HCT116 (cell line): ENCODE measurements around the gene KNDC1. TPM values are rescaled to one million over a fixed set of nuclear protein-coding genes. Genes with fewer than 3 reads are reported as not detected.

Source experiments
- ATAC-seq: fragments of 200-7000 bp; cut with Tn5 transposase; 2 replicates; pipeline ENCODE4 v1.9.1; 2020; ENCODE audit warnings: mild to moderate bottlenecking, moderate library complexity
- BruUV-seq: library from RNA; stranded (reverse); fragments of 400-500 nt; replicated peaks from 2 replicates; lab custom pipeline; 2021; lab: Mats Ljungman, UMichigan
- CTCF ChIA-PET: fragments of 300-600 bp; sonication (Branson Sonifier 250); formaldehyde crosslinking; loops from one replicate; lab custom pipeline; 2021; ENCODE audit warnings: antibody characterized with exemption; lab: Charles Lee
- POLR2A ChIA-PET: fragments of 300-600, 350-600 bp; sonication (Branson Sonifier 250); formaldehyde crosslinking; loops from one replicate; lab custom pipeline; 2021; ENCODE audit warnings: antibody characterized with exemption; lab: Charles Lee
- RAD21 ChIA-PET, 2 experiments: fragments of 300-600 bp; sonication (Branson Sonifier 250); formaldehyde crosslinking; loops; one replicate each; lab custom pipeline; 2023; ENCODE audit warnings: low total read pairs in 2 of 2; ENCODE audit not compliant: uncharacterized antibody in 2 of 2, unreplicated experiment in 2 of 2, low non-redundant PET in 1 of 2; lab: Charles Lee
- DNase-seq: peaks from one replicate; pipeline ENCODE4 v3.0.0-alpha.2; 2010; ENCODE audit warnings: low read depth, low spot score
- H2AFZ ChIP-seq: fragments of 200-600 bp; shearing (Covaris generic), sonication (generic); 2 replicates; pipeline ENCODE4 v1.6.1; 2017; ENCODE audit warnings: low read depth, mixed run types, mixed read lengths, antibody characterized with exemption, low read length; ENCODE audit not compliant: poor library complexity, severe bottlenecking
- H3K27ac ChIP-seq: 2 replicates; pipeline ENCODE4 v1.5.1; 2012; ENCODE audit warnings: low read depth, low read length
- H3K27me3 ChIP-seq: fragments of 200-600 bp; sonication (generic); 2 replicates; pipeline ENCODE4 v1.6.1; 2016; ENCODE audit warnings: mixed run types, low read length, mixed read lengths; ENCODE audit not compliant: insufficient read depth
- H3K36me3 ChIP-seq, 2 experiments: fragments of 200-500 bp in 1 of 2; fragments of 200-600 bp in 1 of 2; sonication (Bioruptor generic) in 1 of 2; sonication (generic) in 1 of 2; 2 replicates each; pipeline versions ENCODE4 v1.5.1 to v1.6.1; 2014 to 2016; ENCODE audit warnings: low read length in 2 of 2, inconsistent platforms in 1 of 2, mixed read lengths in 1 of 2, mixed run types in 1 of 2; ENCODE audit not compliant: insufficient read depth in 2 of 2, control insufficient read depth in 1 of 2
- H3K4me1 ChIP-seq, 2 experiments: fragments of 200-600 bp in 1 of 2; sonication (generic) in 1 of 2; 2 replicates each; pipeline versions ENCODE4 v1.5.1 to v1.6.1; 2012 to 2017; ENCODE audit warnings: low read length in 2 of 2, inconsistent platforms in 1 of 2, mild to moderate bottlenecking in 1 of 2, mixed read lengths in 1 of 2, mixed run types in 1 of 2, moderate library complexity in 1 of 2; ENCODE audit not compliant: insufficient read depth in 2 of 2, control insufficient read depth in 1 of 2
- H3K4me2 ChIP-seq: fragments of 200-600 bp; sonication (generic); 2 replicates; pipeline ENCODE4 v1.6.1; 2017; ENCODE audit warnings: mixed run types, low read length, mixed read lengths
- H3K4me3 ChIP-seq, 2 experiments: fragments of 200-600 bp in 1 of 2; sonication (generic) in 1 of 2; replicated peaks in 1 of 2; 2 replicates each; pipeline ENCODE4 v1.5.1; 2011 to 2016; ENCODE audit warnings: low read length in 2 of 2, control low read depth in 1 of 2, low read depth in 1 of 2, mild to moderate bottlenecking in 1 of 2, mixed read lengths in 1 of 2, mixed run types in 1 of 2
- H3K79me2 ChIP-seq: fragments of 200-600 bp; sonication (generic); 2 replicates; pipeline ENCODE4 v1.6.1; 2017; ENCODE audit warnings: mild to moderate bottlenecking, mixed run types, low read length, moderate library complexity, mixed read lengths; ENCODE audit not compliant: insufficient read depth
- H3K9ac ChIP-seq: fragments of 200-600 bp; sonication (generic); 2 replicates; pipeline ENCODE4 v1.6.1; 2016; ENCODE audit warnings: low read length, mixed read lengths
- H3K9me2 ChIP-seq: fragments of 200-600 bp; sonication (generic), shearing (Covaris generic); 2 replicates; pipeline ENCODE4 v1.6.1; 2017; ENCODE audit warnings: mixed run types, mild to moderate bottlenecking, moderate library complexity; ENCODE audit not compliant: insufficient read depth
- H3K9me3 ChIP-seq, 2 experiments: fragments of 200-500 bp in 1 of 2; fragments of 200-600 bp in 1 of 2; sonication (Bioruptor generic) in 1 of 2; sonication (generic) in 1 of 2; 2 replicates each; pipeline ENCODE4 v1.6.1; 2014 to 2017; ENCODE audit warnings: low read length in 2 of 2, mixed read lengths in 2 of 2, inconsistent platforms in 1 of 2, low read depth in 1 of 2, mild to moderate bottlenecking in 1 of 2, mixed run types in 1 of 2, moderate library complexity in 1 of 2; ENCODE audit not compliant: control insufficient read depth in 1 of 2, insufficient read depth in 1 of 2
- H4K20me1 ChIP-seq: fragments of 200-600 bp; sonication (generic), shearing (Covaris generic); 2 replicates; pipeline ENCODE4 v1.6.1; 2017; ENCODE audit warnings: mixed run types, mild to moderate bottlenecking, moderate library complexity; ENCODE audit not compliant: insufficient read depth
- EZH2phosphoT487 ChIP-seq: fragments of 200-600 bp; IDR thresholded peaks from 2 replicates; pipeline ENCODE4 v1.6.1; 2018; ENCODE audit warnings: antibody characterized with exemption, borderline replicate concordance
- SIN3A ChIP-seq: IDR thresholded peaks from 2 replicates; pipeline ENCODE4 v1.6.1; 2012; ENCODE audit warnings: low read depth
- TCF7L2 ChIP-seq: IDR thresholded peaks from 2 replicates; pipeline ENCODE4 v1.7.0; 2011; ENCODE audit warnings: borderline replicate concordance, inconsistent platforms; ENCODE audit not compliant: insufficient read depth, insufficient read length; ENCODE audit errors: extremely low read depth
- intact Hi-C: fragments of 100-400 bp; cut with micrococcal nuclease; formaldehyde crosslinking; loops from 2 replicates; pipeline ENCODE4 v1.10.0; 2022
- total RNA-seq: library from RNA; stranded (reverse); gene quantifications from one replicate; pipeline ENCODE4 v1.2.1, GENCODE V29; 2021; ENCODE audit not compliant: unreplicated experiment
- TF ChIP-seq, protein P1 (sequence below): IDR thresholded peaks from 2 replicates; pipeline ENCODE4 v1.6.1; 2011; ENCODE audit warnings: mild to moderate bottlenecking, low read length, moderate library complexity; ENCODE audit not compliant: insufficient replicate concordance; ENCODE audit errors: extremely low read depth
- TF ChIP-seq, protein P2 (sequence below): IDR thresholded peaks from 2 replicates; pipeline ENCODE4 v1.6.1; 2012; ENCODE audit warnings: low read depth
- TF ChIP-seq, protein P3 (sequence below): IDR thresholded peaks from 2 replicates; pipeline ENCODE4 v1.6.1; 2012

KNDC1 gene
- total RNA-seq, 1 experiment from 2014 or later = 3.6 TPM

DNA sequence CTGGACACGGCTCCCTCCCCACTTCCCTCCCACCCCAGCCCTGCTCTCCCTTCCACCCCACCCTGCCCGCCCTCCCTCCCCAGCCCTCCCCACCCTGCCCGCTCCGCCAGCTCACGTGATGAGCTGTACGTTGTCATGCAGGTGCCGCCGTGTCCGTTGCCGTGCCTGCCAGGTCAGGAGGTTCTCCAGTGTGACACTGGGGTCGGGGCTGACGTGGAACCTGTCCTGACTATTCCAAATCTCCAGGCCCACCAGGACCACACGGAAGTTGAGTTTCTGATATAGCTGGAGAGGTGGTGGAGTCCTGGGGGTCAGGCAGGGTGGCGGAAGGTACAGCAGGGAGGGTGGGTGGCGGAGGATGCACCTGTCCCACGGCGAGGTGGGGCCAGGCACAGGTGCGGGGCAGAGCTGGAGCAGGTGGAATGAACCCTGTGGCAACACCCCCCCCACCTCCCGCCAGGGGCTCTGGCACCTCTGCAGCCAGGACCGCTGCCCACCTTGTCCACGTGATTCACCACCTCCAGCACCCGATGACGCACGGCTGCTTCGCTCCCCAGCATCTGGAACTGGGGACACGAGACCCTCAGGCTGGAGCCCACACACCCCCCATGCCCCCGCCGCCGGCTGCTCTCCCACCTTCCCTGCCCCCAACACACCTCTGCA lies 112.4 kb downstream of the KNDC1 start (continued):
- TF ChIP-seq, protein P1, sequence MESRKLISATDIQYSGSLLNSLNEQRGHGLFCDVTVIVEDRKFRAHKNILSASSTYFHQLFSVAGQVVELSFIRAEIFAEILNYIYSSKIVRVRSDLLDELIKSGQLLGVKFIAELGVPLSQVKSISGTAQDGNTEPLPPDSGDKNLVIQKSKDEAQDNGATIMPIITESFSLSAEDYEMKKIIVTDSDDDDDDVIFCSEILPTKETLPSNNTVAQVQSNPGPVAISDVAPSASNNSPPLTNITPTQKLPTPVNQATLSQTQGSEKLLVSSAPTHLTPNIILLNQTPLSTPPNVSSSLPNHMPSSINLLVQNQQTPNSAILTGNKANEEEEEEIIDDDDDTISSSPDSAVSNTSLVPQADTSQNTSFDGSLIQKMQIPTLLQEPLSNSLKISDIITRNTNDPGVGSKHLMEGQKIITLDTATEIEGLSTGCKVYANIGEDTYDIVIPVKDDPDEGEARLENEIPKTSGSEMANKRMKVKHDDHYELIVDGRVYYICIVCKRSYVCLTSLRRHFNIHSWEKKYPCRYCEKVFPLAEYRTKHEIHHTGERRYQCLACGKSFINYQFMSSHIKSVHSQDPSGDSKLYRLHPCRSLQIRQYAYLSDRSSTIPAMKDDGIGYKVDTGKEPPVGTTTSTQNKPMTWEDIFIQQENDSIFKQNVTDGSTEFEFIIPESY = no peak
- TF ChIP-seq, protein P2, sequence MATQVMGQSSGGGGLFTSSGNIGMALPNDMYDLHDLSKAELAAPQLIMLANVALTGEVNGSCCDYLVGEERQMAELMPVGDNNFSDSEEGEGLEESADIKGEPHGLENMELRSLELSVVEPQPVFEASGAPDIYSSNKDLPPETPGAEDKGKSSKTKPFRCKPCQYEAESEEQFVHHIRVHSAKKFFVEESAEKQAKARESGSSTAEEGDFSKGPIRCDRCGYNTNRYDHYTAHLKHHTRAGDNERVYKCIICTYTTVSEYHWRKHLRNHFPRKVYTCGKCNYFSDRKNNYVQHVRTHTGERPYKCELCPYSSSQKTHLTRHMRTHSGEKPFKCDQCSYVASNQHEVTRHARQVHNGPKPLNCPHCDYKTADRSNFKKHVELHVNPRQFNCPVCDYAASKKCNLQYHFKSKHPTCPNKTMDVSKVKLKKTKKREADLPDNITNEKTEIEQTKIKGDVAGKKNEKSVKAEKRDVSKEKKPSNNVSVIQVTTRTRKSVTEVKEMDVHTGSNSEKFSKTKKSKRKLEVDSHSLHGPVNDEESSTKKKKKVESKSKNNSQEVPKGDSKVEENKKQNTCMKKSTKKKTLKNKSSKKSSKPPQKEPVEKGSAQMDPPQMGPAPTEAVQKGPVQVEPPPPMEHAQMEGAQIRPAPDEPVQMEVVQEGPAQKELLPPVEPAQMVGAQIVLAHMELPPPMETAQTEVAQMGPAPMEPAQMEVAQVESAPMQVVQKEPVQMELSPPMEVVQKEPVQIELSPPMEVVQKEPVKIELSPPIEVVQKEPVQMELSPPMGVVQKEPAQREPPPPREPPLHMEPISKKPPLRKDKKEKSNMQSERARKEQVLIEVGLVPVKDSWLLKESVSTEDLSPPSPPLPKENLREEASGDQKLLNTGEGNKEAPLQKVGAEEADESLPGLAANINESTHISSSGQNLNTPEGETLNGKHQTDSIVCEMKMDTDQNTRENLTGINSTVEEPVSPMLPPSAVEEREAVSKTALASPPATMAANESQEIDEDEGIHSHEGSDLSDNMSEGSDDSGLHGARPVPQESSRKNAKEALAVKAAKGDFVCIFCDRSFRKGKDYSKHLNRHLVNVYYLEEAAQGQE = no peak
- TF ChIP-seq TCF7L2 = no peak
- no peak for TF ChIP-seq EZH2phosphoT487

DNA sequence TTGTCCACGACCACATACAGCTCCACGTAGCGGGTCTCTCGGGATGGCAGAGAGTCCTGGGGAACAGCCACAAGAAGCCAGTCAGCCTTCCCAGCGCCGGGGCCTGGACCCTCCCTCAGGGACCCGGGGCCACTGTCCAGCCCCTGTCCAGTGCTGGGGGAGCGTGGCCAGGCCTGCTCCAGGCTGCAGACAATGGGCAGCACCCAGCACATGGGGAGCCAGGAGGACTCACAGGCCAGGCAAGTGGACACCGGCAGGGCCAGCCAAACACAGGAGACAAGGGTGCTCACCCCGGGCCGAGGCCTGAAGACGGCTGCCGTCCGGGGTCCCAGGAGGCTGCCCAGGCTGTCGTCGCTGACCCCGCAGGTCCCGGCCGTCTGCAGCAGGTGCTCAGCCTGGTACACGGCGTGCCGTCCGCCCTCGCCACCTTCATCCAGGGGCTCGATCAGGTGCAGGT lies 113.0 kb downstream of the KNDC1 start:
- BruUV-seq = no TSS peak
- Histone ChIP-seq H3K36me3 (no peaks in the 10 kb centered on the region), H3K9me3 (no peaks in the 10 kb centered on the region)
- intact Hi-C loops = no loop called here
- POLR2A ChIA-PET = no interaction called here
- TF ChIP-seq SIN3A = no peak
- TF ChIP-seq, protein P3, sequence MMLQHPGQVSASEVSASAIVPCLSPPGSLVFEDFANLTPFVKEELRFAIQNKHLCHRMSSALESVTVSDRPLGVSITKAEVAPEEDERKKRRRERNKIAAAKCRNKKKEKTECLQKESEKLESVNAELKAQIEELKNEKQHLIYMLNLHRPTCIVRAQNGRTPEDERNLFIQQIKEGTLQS = no peak
- TF ChIP-seq, all 23 proteins: peak for 0
- DNase-seq (no peak), ATAC-seq (no peak)
- no peaks in the 10 kb centered on the region for H4K20me1 ChIP-seq
- no peaks in the 10 kb centered on the region for H3K4me1 ChIP-seq
- RAD21 ChIA-PET = no interaction called here
- H3K27ac ChIP-seq = no peak overlapping the region
- no peak overlapping the region for H3K4me3 ChIP-seq
- H3K9me2 ChIP-seq = no peaks in the 10 kb centered on the region
- no peaks in the 10 kb centered on the region for H3K79me2 ChIP-seq
- no peak overlapping the region for H2AFZ ChIP-seq
- no peak overlapping the region for H3K4me2 ChIP-seq
- no peaks in the 10 kb centered on the region for H3K27me3 ChIP-seq
- no peak overlapping the region for H3K9ac ChIP-seq
- CTCF ChIA-PET = no interaction called here
